ENCODE measurements around the gene CAPZB. TPM values are rescaled to one million over a fixed set of nuclear protein-coding genes. Genes with fewer than 3 reads are reported as not detected.

The CAPZB gene
- total RNA-seq, 4 donors from 2014 or later, result 58.2 to 109 (median 96.7) TPM

DNA sequence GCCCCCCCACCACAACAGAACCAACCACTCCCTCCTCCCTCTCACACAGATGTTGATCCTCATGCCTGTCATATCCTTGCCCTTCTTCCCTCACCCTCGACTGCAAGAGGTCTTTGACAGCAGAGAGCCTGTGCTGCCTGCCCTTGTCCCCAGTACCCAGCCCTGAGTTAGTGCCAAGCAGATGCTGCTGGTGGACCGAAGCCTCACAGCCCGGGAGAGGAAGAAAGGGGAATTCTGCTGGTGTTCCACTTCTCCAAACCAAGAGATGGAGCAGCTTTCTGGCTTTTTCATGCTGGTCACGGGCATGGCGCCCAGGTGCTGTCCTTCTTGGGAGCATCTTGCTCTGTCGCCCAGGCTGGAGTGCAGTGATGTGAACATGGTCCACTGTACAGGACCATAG, 104.1 kb downstream of the CAPZB start:
- Histone ChIP-seq H3K27ac (no peak overlapping the region), H3K9me3 (no peaks in the 10 kb centered on the region), H3K4me1 (peaks cover 3 to 30% (median 14%) of the 10 kb centered on the region in 4 donors), H3K36me3 (peaks cover 0 to 84% (median 16%) of the 10 kb centered on the region in 3 donors), H3K4me3 (no peak overlapping the region), H3K27me3 (no peaks in the 10 kb centered on the region)
- no peak for DNase-seq (ENCODE audit: low spot score in 2 of 2)
- TF ChIP-seq, protein P1, sequence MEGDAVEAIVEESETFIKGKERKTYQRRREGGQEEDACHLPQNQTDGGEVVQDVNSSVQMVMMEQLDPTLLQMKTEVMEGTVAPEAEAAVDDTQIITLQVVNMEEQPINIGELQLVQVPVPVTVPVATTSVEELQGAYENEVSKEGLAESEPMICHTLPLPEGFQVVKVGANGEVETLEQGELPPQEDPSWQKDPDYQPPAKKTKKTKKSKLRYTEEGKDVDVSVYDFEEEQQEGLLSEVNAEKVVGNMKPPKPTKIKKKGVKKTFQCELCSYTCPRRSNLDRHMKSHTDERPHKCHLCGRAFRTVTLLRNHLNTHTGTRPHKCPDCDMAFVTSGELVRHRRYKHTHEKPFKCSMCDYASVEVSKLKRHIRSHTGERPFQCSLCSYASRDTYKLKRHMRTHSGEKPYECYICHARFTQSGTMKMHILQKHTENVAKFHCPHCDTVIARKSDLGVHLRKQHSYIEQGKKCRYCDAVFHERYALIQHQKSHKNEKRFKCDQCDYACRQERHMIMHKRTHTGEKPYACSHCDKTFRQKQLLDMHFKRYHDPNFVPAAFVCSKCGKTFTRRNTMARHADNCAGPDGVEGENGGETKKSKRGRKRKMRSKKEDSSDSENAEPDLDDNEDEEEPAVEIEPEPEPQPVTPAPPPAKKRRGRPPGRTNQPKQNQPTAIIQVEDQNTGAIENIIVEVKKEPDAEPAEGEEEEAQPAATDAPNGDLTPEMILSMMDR (IDR thresholded peaks at IDR 0.05), result no peak
- no peak for TF ChIP-seq EP300 (IDR thresholded peaks at IDR 0.05)
- TF ChIP-seq POLR2A (IDR thresholded peaks at IDR 0.05), result no peak
- WGBS, 2 donors, result 71 to 81% methylated on average over 6 of the region's 6 CpGs

- no peak for DNase-seq (ENCODE audit: low spot score in 2 of 2)
- TF ChIP-seq, protein P1 (IDR thresholded peaks at IDR 0.05), result no peak
- TF ChIP-seq POLR2A (IDR thresholded peaks at IDR 0.05) (no peak), EP300 (IDR thresholded peaks at IDR 0.05) (no peak)
- Histone ChIP-seq H3K4me3 (no peak overlapping the region), H3K36me3 (peaks cover 0 to 93% (median 16%) of the 10 kb centered on the region in 3 donors), H3K4me1 (peaks cover 0 to 25% (median 0%) of the 10 kb centered on the region in 4 donors), H3K27me3 (no peaks in the 10 kb centered on the region), H3K27ac (no peak overlapping the region), H3K9me3 (no peaks in the 10 kb centered on the region)
- 91 to 92% methylated on average over 17 of the region's 17 CpGs for WGBS, 2 donors
Measured at GRCh38 chr1:19377812-19378718, 107.3 kb downstream of the CAPZB start.

DNA sequence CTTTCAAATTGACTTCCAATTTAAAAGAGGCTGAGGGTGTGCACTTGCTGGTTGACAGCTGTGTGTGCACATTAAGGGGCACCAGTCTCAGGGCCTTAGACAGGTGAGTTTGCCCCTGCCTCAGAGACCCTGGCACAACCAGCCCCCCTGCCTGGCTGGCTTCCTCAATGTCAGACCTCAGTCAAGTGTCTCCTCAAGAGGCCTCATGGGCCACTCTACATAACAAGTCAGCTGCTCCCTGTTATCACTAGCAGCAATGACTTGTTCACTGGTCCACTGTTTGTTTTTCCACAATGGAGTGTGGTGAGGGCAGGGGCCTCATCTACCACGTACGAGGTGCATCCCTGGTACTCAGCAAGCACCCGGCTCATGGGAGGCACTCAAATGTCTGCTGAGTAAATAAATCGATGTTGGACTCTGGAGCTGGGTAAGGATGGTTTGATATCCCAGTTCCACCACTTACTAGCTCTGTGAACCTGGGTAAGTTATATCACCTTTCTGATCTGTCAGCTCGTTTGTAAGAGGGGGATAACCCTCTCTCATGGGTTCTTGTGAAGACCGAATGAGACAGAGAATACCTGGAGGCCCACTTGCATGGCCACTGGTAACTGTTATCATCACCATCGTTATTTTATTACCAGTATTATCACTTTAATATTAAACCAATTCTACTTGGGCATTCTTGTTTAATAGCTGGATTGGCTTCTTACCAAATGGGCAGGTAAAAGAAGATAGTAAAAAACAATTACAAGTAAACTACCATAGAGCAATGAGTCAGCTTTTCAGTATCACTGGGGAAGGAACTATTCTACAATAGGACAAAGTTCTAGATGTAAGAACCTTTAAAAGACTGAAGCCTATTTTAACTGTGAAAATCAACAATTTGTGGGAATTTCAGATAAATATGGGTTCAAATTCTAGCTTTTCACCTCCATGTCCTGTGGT, 108.6 kb downstream of the CAPZB start:
- WGBS, 2 donors, result 95% methylated on average over 7 of the region's 7 CpGs
- Histone ChIP-seq H3K27ac (no peak overlapping the region), H3K27me3 (no peaks in the 10 kb centered on the region), H3K4me3 (no peak overlapping the region), H3K4me1 (peaks cover 0 to 29% (median 0%) of the 10 kb centered on the region in 4 donors), H3K36me3 (peaks cover 0 to 88% (median 16%) of the 10 kb centered on the region in 3 donors), H3K9me3 (no peaks in the 10 kb centered on the region)
- no peak for DNase-seq (ENCODE audit: low spot score in 2 of 2)
- no peak for TF ChIP-seq EP300 (IDR thresholded peaks at IDR 0.05)
- no peak for TF ChIP-seq POLR2A (IDR thresholded peaks at IDR 0.05)
- TF ChIP-seq, protein P1 (IDR thresholded peaks at IDR 0.05), result no peak

DNA sequence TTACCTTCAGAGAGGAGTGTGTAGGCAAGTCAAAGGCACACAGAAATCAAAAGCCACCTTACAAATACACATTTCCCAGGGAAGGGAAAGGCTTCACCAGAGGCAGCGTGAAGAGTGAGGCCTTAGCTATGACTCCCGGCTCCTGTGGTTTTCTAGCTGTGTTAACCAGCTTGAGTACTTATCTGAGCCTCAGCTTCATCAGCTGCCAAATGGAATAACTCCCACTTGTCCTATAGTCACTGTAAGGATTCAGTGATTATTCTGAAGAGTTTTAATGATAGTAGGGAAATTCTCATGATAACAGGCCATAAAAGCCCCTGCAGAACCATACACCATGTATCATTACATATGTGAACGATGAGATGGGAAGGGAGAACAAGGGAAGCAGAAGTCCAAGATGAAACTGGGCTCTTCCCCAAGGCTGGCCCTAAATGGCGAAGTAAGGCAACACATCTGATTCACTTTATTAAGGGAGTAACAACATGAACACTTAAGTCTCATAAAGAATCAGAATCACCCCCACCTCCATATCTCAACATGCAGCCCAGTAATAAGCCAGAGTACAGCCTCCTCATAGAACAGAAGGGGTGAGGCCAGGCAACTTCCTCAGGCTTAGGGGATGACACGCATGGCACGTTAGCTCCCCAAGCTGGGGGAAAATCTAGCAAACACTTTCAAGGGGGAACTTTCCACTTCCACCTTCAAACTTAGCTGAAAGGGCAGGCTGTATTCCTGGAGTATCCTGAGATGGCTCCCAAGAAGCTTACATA, 109.5 kb downstream of the CAPZB start:
- WGBS, 2 donors, result 79 to 92% methylated on average over 6 of the region's 6 CpGs
- Histone ChIP-seq H3K4me3 (no peak overlapping the region), H3K9me3 (no peaks in the 10 kb centered on the region), H3K4me1 (peaks cover 0 to 29% (median 0%) of the 10 kb centered on the region in 4 donors), H3K27ac (peak overlapping the region in 1 of 4 donors; percentile 37), H3K36me3 (peaks cover 0 to 89% (median 12%) of the 10 kb centered on the region in 3 donors), H3K27me3 (no peaks in the 10 kb centered on the region)
- DNase-seq (ENCODE audit: low spot score in 2 of 2), result no peak
- TF ChIP-seq EP300 (IDR thresholded peaks at IDR 0.05) (no peak), POLR2A (IDR thresholded peaks at IDR 0.05) (no peak)
- TF ChIP-seq, protein P1 (IDR thresholded peaks at IDR 0.05), result no peak
